ENCODE measurements around the gene CILP2. TPM values are rescaled to one million over a fixed set of nuclear protein-coding genes. Genes with fewer than 3 reads are reported as not detected.

The CILP2 gene
- polyA plus RNA-seq, 1 experiment = 0.77 TPM

DNA sequence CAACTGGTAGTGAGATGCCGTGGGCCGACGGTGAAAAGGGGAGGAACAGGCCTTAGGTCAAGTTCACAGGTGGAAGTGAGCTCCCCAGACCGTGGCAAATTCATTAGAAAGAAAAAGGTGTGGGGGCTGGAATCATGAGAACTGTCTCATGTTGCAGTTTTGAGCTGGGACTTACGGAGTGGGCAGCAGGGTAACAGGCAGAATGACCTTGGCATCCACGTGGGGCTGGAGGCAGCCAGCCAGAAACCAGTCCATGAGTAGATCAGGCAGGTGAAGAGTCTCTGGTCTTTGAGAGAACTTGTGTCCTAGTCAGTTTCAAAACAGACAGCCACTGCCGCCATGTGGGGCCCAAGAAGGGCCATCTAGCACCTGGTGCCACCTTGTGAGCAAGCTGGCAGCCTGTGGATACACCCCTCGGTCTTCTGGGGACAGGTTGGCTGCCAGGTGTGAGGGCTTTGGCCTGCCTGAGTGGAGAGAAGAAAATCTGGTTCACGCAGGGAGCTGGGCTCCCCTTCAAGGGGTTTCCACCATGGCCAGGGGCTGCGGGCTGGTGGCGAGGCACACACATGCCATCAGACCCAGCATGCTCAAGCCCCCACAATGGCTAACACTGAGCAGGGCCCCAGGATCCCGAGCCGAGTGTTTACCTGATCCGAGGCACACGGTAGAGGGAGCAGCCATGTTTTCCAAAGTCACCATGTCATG is 46.6 kb upstream of the CILP2 start:
- H3K36me3 ChIP-seq (ENCODE audit: control insufficient read depth, insufficient read depth, low read length) = peaks cover 25% of the 10 kb centered on the region

GRCh38 chr19:19492026-19492610 is 45.9 kb upstream of the CILP2 start:
- Histone ChIP-seq H3K27me3 (ENCODE audit: control insufficient read depth, insufficient read depth, low read length) (no peaks in the 10 kb centered on the region), H3K4me3 (ENCODE audit: low read depth, low read length) (no peak overlapping the region), H3K36me3 (ENCODE audit: control insufficient read depth, insufficient read depth, low read length) (peaks cover 25% of the 10 kb centered on the region)
- no peak for DNase-seq (ENCODE audit: low read depth)
- TF ChIP-seq, protein P1, sequence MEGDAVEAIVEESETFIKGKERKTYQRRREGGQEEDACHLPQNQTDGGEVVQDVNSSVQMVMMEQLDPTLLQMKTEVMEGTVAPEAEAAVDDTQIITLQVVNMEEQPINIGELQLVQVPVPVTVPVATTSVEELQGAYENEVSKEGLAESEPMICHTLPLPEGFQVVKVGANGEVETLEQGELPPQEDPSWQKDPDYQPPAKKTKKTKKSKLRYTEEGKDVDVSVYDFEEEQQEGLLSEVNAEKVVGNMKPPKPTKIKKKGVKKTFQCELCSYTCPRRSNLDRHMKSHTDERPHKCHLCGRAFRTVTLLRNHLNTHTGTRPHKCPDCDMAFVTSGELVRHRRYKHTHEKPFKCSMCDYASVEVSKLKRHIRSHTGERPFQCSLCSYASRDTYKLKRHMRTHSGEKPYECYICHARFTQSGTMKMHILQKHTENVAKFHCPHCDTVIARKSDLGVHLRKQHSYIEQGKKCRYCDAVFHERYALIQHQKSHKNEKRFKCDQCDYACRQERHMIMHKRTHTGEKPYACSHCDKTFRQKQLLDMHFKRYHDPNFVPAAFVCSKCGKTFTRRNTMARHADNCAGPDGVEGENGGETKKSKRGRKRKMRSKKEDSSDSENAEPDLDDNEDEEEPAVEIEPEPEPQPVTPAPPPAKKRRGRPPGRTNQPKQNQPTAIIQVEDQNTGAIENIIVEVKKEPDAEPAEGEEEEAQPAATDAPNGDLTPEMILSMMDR (IDR thresholded peaks at IDR 0.05; ENCODE audit: insufficient read depth, low read depth, low read length) = no peak
- CTCF ChIA-PET = interaction anchor here (0.7 to 12.3 kb wide), 5 partner anchors 9 to 128 kb away, joined by 3 to 189 read pairs (median 10); no protein-coding TSS in a partner anchor
- POLR2A ChIA-PET = no interaction called here

More for the DNA sequence above, 46.6 kb upstream of the CILP2 start:
- POLR2A ChIA-PET = no interaction called here
- DNase-seq (ENCODE audit: low read depth) = no peak
- CTCF ChIA-PET = interaction anchor here (0.6 to 12.3 kb wide), 20 partner anchors 8 to 345 kb away, joined by 3 to 189 read pairs (median 7); no protein-coding TSS in a partner anchor
- TF ChIP-seq, protein P1 (IDR thresholded peaks at IDR 0.05; ENCODE audit: insufficient read depth, low read depth, low read length) = no peak
- no peaks in the 10 kb centered on the region for H3K27me3 ChIP-seq (ENCODE audit: control insufficient read depth, insufficient read depth, low read length)
- no peak overlapping the region for H3K4me3 ChIP-seq (ENCODE audit: low read depth, low read length)

GRCh38 chr19:19493841-19494546 is 44.1 kb upstream of the CILP2 start:
- TF ChIP-seq, protein P1 (IDR thresholded peaks at IDR 0.05; ENCODE audit: insufficient read depth, low read depth, low read length) = no peak
- no peaks in the 10 kb centered on the region for H3K27me3 ChIP-seq (ENCODE audit: control insufficient read depth, insufficient read depth, low read length)
- CTCF ChIA-PET = interaction anchor here (0.5 to 12.3 kb wide), 2 partner anchors 129 to 195 kb away, joined by 4 to 189 read pairs; no protein-coding TSS in a partner anchor
- H3K36me3 ChIP-seq (ENCODE audit: control insufficient read depth, insufficient read depth, low read length) = peaks cover 32% of the 10 kb centered on the region
- POLR2A ChIA-PET = no interaction called here
- DNase-seq (ENCODE audit: low read depth) = no peak
- no peak overlapping the region for H3K4me3 ChIP-seq (ENCODE audit: low read depth, low read length)

DNA sequence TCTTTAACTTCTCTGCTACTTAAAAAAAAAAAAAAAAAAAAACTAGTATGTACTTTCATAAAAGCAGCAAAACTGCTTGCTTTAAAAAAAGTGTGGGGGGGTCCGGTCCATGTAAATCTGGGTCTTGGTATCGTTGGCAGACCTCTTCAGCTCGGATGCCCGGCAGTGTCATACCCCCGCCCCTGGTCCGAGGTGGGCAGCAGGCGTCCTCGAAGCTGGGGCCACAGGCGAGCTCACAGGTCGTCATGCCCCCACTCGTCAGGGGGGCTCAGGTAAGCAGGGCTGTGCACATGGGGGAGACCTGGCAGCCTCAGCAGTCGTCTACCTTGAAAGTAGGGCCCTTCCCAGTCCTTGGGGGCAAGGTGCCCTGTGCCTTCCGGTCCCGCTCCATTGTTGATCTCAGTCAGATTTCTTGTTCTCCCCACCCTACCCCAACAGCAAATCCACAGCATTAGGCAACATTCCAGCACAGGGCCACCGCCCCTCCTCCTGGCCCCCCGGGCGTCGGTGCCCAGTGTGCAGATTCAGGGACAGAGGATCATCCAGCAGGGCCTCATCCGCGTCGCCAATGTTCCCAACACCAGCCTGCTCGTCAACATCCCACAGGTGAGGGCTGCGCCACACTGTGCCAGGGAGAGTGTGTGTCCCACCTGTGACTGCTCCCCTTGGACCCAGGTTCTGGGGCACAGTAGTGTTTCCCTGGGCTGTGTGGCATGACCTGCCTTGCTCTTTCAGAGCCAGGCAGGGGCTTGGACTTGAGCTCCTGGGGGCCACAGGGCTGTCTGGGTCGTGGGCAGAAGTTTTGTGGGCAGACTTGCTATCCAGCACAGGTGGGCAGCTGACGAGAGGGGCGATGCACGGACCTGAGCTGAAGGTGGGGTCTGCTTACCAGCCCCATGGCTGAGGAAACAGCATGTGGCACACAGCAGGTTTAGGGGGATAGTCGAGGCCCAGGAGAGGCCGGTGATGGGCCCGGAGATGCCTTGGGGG is 42.2 kb upstream of the CILP2 start:
- CTCF ChIA-PET = no interaction called here
- POLR2A ChIA-PET = no interaction called here
- Histone ChIP-seq H3K4me3 (ENCODE audit: low read depth, low read length) (no peak overlapping the region), H3K27me3 (ENCODE audit: control insufficient read depth, insufficient read depth, low read length) (no peaks in the 10 kb centered on the region), H3K36me3 (ENCODE audit: control insufficient read depth, insufficient read depth, low read length) (peaks cover 47% of the 10 kb centered on the region)
- TF ChIP-seq, protein P1 (IDR thresholded peaks at IDR 0.05; ENCODE audit: insufficient read depth, low read depth, low read length) = no peak
- DNase-seq (ENCODE audit: low read depth) = no peak

Measured in BJ (cell line).